Measurements from ENCODE around the gene EXOC2. TPM values are rescaled to one million over a fixed set of nuclear protein-coding genes. Genes with fewer than 3 reads are reported as not detected.

Gene EXOC2
- total RNA-seq, 2 experiments from 2014 or later: 31.9 to 38.9 TPM

- Mint-ChIP-seq H3K9me3 (ENCODE audit: low read depth) (peaks cover 9% of the 10 kb centered on the region), H3K27ac (no peak overlapping the region), H3K27me3 (no peaks in the 10 kb centered on the region), H3K4me1 (peaks cover 30% of the 10 kb centered on the region), H3K36me3 (ENCODE audit: low read depth) (peaks cover 16% of the 10 kb centered on the region), H3K4me3 (no peak overlapping the region)
- DNase-seq (no peak), ATAC-seq (no peak)
- POLR2A ChIA-PET: no interaction called here
- CTCF ChIA-PET: no interaction called here
- intact Hi-C loops (cut with DNase I, micrococcal nuclease): no loop called here
Measured at GRCh38 chr6:453152-453551, 239.8 kb downstream of the EXOC2 start.

GRCh38 chr6:452301-453067, 240.5 kb downstream of the EXOC2 start:
- no peak for ATAC-seq
- H3K27ac Mint-ChIP-seq: no peak overlapping the region

DNA sequence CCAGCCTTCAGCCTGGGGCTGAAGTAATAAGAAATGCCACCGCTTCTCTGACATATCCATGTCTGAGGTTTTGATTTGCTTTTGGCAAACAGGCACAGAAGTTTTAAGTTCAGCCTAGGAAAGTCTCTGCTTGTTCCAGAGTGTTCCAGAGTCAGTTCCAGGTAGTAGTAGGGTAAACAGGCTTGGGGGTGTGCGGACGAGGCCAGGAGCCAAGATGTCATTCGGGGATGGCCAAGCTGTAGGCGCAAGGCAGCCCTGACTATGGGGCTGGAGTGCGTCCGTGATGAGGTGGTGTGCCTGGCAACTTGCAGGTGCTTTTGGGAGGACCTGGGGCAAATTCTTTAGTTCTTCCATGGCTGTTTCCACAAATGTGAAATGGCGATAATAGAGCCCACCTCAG, 241.1 kb downstream of the EXOC2 start:
- Mint-ChIP-seq H3K27ac (no peak overlapping the region), H3K9me3 (ENCODE audit: low read depth) (no peaks in the 10 kb centered on the region), H3K4me1 (peaks cover 36% of the 10 kb centered on the region), H3K27me3 (no peaks in the 10 kb centered on the region), H3K36me3 (ENCODE audit: low read depth) (peaks cover 8% of the 10 kb centered on the region), H3K4me3 (no peak overlapping the region)
- ChIA-PET CTCF (interaction anchor here (0.7 to 1.0 kb wide), 2 partner anchors 47 to 97 kb away, joined by 3 to 5 read pairs; no protein-coding TSS in a partner anchor), POLR2A (interaction anchor here (0.5 kb wide), 1 partner anchor 162 kb away, joined by 8 read pairs; no protein-coding TSS in a partner anchor)
- DNase-seq (no peak), ATAC-seq (no peak)
- intact Hi-C loops (cut with DNase I, micrococcal nuclease): no loop called here

More at GRCh38 chr6:452301-453067, 240.5 kb downstream of the EXOC2 start:
- Mint-ChIP-seq H3K27me3 (no peaks in the 10 kb centered on the region), H3K9me3 (ENCODE audit: low read depth) (peaks cover 5% of the 10 kb centered on the region), H3K4me3 (no peak overlapping the region), H3K4me1 (peaks cover 36% of the 10 kb centered on the region), H3K36me3 (ENCODE audit: low read depth) (peaks cover 13% of the 10 kb centered on the region)
- POLR2A ChIA-PET: interaction anchor here (0.5 kb wide), 1 partner anchor 163 kb away, joined by 8 read pairs; no protein-coding TSS in a partner anchor
- CTCF ChIA-PET: interaction anchor here (0.7 to 1.0 kb wide), 2 partner anchors 17 to 46 kb away, joined by 3 to 5 read pairs; no protein-coding TSS in a partner anchor
- intact Hi-C loops (cut with DNase I, micrococcal nuclease): no loop called here
- DNase-seq: no peak

DNA sequence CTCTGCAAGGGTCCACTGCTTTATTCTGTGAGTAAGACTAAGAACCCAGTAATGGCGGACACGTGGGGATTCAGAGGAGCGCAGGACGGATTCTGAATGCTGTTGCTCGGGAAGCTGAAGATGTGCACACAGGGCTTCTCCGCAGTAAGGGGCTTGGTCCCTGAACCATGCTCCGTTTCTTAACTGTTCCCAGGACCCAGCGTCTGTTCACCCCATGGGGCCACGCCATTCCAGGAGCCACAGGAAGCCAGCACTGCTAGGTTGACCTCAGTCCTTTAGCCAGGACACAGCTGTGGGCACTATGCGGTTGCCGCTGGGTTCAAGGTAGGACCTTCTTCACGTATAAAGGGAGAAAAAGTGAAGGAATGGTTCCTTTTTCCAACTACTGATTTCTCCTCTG, 241.6 kb downstream of the EXOC2 start:
- no peak for ATAC-seq
- no peaks in the 10 kb centered on the region for H3K9me3 Mint-ChIP-seq (ENCODE audit: low read depth)
- ChIA-PET CTCF (interaction anchor here (0.6 to 0.7 kb wide), 2 partner anchors 24 to 98 kb away, joined by 3 read pairs; no protein-coding TSS in a partner anchor), POLR2A (no interaction called here)
- DNase-seq: no peak
- H3K4me1 Mint-ChIP-seq: peaks cover 41% of the 10 kb centered on the region
- intact Hi-C loops (cut with DNase I, micrococcal nuclease): no loop called here
- no peak overlapping the region for H3K27ac Mint-ChIP-seq
- H3K4me3 Mint-ChIP-seq: no peak overlapping the region
- peaks cover 5% of the 10 kb centered on the region for H3K36me3 Mint-ChIP-seq (ENCODE audit: low read depth)
- H3K27me3 Mint-ChIP-seq: no peaks in the 10 kb centered on the region

DNA sequence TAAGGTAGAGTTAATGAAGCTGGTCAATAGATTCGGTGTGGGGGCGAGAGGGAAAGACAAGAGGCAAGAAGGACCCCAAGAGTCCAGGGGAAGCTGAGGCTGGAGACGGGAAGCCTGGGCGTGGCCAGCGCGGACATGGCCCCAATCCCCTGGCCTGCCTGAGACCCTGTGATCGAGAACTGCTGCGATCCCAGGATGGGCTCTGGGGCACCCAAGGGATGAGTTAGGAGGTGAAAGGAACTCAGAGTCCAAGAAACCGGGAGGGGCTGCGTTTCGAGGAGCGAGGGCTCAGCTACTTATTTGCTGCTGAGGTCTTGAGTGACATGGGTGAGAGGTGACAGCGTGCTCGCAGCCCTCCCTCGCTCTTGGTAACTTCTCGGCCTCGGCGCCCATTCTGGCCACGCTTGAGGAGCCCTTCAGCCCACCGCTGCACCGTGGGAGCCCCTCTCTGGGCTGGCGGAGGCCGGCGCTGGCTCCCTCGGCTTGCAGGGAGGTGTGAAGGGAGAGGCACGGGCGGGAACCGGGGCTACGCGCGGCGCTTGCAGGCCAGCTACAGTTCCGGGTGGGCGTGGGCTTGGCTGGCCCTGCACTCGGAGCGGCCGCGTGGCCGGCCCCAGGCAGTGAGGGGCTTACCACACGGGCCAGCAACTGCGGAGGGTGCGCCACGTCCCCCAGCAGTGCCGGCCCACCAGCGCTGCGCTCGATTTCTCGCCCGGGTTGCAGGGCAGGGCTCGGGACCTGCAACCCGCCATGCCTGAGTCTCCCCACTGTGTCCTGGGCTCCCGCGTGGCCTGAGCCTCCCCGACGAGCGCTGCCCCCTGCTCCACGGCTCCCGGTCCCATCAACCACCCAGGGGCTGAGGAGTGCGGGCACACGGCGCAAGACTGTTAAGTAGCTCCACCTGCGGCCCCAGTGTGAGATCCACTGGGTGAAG, 243.2 kb downstream of the EXOC2 start:
- H3K9me3 Mint-ChIP-seq (ENCODE audit: low read depth): no peaks in the 10 kb centered on the region
- DNase-seq (no peak), ATAC-seq (no peak)
- POLR2A ChIA-PET: interaction anchor here (0.8 kb wide), 1 partner anchor 35 kb away, joined by 7 read pairs; no protein-coding TSS in a partner anchor
- intact Hi-C loops (cut with DNase I, micrococcal nuclease): loop anchor here in 1 of 2 experiments (5.0 kb wide), 1 partner anchor 47 kb away; no protein-coding TSS in a partner anchor
- CTCF ChIA-PET: interaction anchor here (0.6 kb wide), 1 partner anchor 44 kb away, joined by 3 read pairs; no protein-coding TSS in a partner anchor
- H3K36me3 Mint-ChIP-seq (ENCODE audit: low read depth): peaks cover 5% of the 10 kb centered on the region
- no peak overlapping the region for H3K4me3 Mint-ChIP-seq
- peaks cover 48% of the 10 kb centered on the region for H3K4me1 Mint-ChIP-seq
- H3K27me3 Mint-ChIP-seq: no peaks in the 10 kb centered on the region
- H3K27ac Mint-ChIP-seq: peak overlapping the region; percentile 40

GRCh38 chr6:449057-449430, 243.9 kb downstream of the EXOC2 start:
- no peak overlapping the region for H3K4me3 Mint-ChIP-seq
- ChIA-PET POLR2A (no interaction called here), CTCF (no interaction called here)
- peaks cover 48% of the 10 kb centered on the region for H3K4me1 Mint-ChIP-seq
- H3K27ac Mint-ChIP-seq: peak overlapping the region; percentile 90
- intact Hi-C loops (cut with DNase I, micrococcal nuclease): loop anchor here in 1 of 2 experiments (5.0 kb wide), 1 partner anchor 47 kb away; no protein-coding TSS in a partner anchor
- no peaks in the 10 kb centered on the region for H3K27me3 Mint-ChIP-seq
- peaks cover 5% of the 10 kb centered on the region for H3K36me3 Mint-ChIP-seq (ENCODE audit: low read depth)
- no peaks in the 10 kb centered on the region for H3K9me3 Mint-ChIP-seq (ENCODE audit: low read depth)
- DNase-seq (no peak), ATAC-seq (no peak)

DNA sequence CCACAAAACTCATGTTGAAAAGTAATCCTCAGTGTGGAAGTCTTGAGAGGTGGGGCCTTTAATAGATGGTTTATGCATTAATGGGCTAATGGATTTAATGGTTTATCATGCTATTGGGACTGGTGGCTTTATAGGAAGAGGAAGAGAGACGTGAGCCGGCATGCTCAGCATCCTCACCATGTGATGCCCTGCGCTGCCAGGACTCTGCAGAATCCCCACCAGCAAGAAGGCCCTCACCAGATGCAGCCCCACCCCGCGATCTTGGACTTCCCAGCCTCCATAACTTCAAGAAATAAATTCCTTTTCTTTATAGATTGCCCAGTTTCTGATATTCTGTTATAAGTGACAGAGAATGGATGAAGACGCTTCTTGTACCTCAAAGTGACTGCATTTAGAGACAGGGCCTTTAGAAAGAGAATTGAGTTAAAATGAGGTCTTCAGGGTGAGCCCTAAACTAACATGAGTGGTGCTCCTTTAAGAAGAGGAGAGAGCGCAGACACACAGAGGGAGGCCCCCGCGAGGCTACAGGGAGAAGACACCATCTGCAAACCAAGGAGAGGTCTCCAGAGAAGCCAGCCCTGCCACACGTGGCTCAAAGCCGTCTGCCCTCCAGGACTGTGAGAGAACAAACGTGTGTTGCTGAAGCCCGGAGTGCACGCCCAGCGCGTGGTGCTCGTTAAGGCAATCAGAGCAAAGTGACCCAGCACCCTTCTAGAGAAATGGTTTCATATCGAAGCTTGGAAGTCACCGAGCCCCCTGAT, 244.5 kb downstream of the EXOC2 start:
- Mint-ChIP-seq H3K4me1 (peaks cover 52% of the 10 kb centered on the region), H3K4me3 (peak overlapping the region; percentile 65), H3K9me3 (ENCODE audit: low read depth) (no peaks in the 10 kb centered on the region), H3K27me3 (no peaks in the 10 kb centered on the region), H3K36me3 (ENCODE audit: low read depth) (peaks cover 5% of the 10 kb centered on the region), H3K27ac (peak overlapping the region; percentile 90)
- ChIA-PET POLR2A (no interaction called here), CTCF (no interaction called here)
- DNase-seq (no peak), ATAC-seq (no peak)
- intact Hi-C loops (cut with DNase I, micrococcal nuclease): loop anchor here in 1 of 2 experiments (5.0 kb wide), 1 partner anchor 46 kb away; no protein-coding TSS in a partner anchor

- Mint-ChIP-seq H3K27me3 (no peaks in the 10 kb centered on the region), H3K4me1 (peaks cover 52% of the 10 kb centered on the region), H3K4me3 (peak overlapping the region; percentile 65), H3K27ac (peak overlapping the region; percentile 90), H3K36me3 (ENCODE audit: low read depth) (peaks cover 4% of the 10 kb centered on the region), H3K9me3 (ENCODE audit: low read depth) (no peaks in the 10 kb centered on the region)
- peak; percentile 72 for DNase-seq
- peak; percentile 31 for ATAC-seq
- ChIA-PET POLR2A (interaction anchor here (0.7 to 1.9 kb wide), 16 partner anchors 13 to 111 kb away, joined by 3 to 23 read pairs (median 6); partner anchors contain the start of gene IRF4), CTCF (interaction anchor here (0.7 to 3.7 kb wide), 7 partner anchors 16 to 110 kb away, joined by 3 to 22 read pairs (median 7); no protein-coding TSS in a partner anchor)
- intact Hi-C loops (cut with DNase I, micrococcal nuclease): loop anchor here (1.0 to 5.0 kb wide), 9 partner anchors 37 to 154 kb away; no protein-coding TSS in a partner anchor
Measured at GRCh38 chr6:447381-448165, 245.4 kb downstream of the EXOC2 start.

DNA sequence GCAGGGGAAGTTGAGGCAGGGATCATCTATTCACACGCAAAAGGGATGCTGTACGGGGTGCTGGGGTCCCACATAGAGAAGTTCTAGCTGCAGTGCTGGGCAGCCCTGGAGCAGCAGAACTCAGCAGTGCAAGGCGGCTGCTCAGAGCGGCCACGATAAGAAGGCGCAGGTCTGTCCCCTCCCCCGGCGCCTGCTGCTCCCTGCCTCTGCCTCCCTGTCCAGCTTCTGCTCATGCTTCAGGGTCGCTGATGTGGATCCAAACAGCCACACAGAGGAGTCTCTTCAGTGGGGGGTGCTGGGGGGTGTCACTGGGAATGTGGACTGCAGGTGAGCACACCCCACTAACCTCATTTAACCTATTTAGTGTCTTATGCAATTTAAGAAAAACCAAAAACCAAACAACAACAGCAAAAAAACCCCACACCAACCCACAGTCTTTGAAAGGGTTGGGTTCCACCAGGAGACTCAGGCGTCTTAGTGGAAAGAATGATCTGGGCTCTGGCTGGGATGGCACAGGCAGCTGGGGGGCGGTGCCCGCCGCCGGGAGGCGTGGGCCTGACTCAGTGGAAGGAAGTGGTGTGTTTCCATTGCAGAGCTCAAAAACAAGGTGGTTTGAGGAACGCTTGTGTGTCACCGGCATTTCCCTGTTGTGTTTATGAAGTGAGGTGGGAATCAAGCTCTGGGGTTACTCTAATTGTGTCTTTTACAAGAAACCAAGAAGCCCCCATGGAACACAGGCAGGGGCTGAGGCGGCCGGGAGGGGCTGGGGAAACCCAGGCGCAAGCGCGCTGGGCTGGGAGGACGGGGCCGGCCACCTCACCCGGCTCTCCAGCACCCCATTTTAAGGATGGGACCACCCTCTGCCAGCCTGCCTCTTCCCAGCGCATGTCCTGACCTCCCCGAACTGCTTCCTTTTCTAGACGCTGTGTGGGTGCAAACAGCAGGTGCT, 246.2 kb downstream of the EXOC2 start:
- Mint-ChIP-seq H3K9me3 (ENCODE audit: low read depth) (no peaks in the 10 kb centered on the region), H3K4me1 (peaks cover 52% of the 10 kb centered on the region), H3K27me3 (no peaks in the 10 kb centered on the region), H3K27ac (peak overlapping the region; percentile 90), H3K36me3 (ENCODE audit: low read depth) (peaks cover 4% of the 10 kb centered on the region), H3K4me3 (peak overlapping the region; percentile 65)
- CTCF ChIA-PET: interaction anchor here (0.6 to 3.7 kb wide), 13 partner anchors 11 to 111 kb away, joined by 3 to 24 read pairs (median 4); no protein-coding TSS in a partner anchor
- intact Hi-C loops (cut with DNase I, micrococcal nuclease): loop anchor here (1.0 to 5.0 kb wide), 15 partner anchors 14 to 257 kb away; partner anchors contain the start of gene IRF4 (in 1 of the 2)
- POLR2A ChIA-PET: interaction anchor here (0.6 to 1.9 kb wide), 20 partner anchors 12 to 231 kb away, joined by 3 to 23 read pairs (median 5); partner anchors contain the start of gene IRF4
- peak; percentile 77 for ATAC-seq
- peak; percentile 96 for DNase-seq

All from activated CD4-positive, alpha-beta T cell treated with anti-CD3 and anti-CD28 coated beads for 36 hours (primary cell).